ENCODE measurements around the gene ZSCAN21. TPM values are rescaled to one million over a fixed set of nuclear protein-coding genes. Genes with fewer than 3 reads are reported as not detected.

ZSCAN21 gene
- polyA plus RNA-seq, 3 donors: 1.5 to 4.6 (median 4.4) TPM

- no peak for TF ChIP-seq CTCF (IDR thresholded peaks at IDR 0.05)
- peaks cover 0 to 2% (median 0%) of the 10 kb centered on the region in 3 donors for H3K27me3 Mint-ChIP-seq (ENCODE audit: low read depth in 3 of 3)
- H3K4me1 Mint-ChIP-seq: peaks cover 10% of the 10 kb centered on the region
- Histone ChIP-seq H3K27ac (ENCODE audit: low read depth in 1 of 2, low read length in 2 of 2) (no peak overlapping the region), H3K79me2 (ENCODE audit: insufficient read depth, low read length) (peaks cover 12% of the 10 kb centered on the region), H2AFZ (ENCODE audit: insufficient read depth, low read depth, low read length, poor library complexity, severe bottlenecking) (no peak overlapping the region), H3K36me3 (replicated peaks in 1 of 2; ENCODE audit: control insufficient read depth in 1 of 2, insufficient read depth in 2 of 2, low read length in 2 of 2) (peaks cover 14 to 21% of the 10 kb centered on the region in 2 donors), H3K9me3 (replicated peaks in 1 of 2; ENCODE audit: control insufficient read depth in 1 of 2, insufficient read depth in 1 of 2, low read length in 2 of 2) (no peaks in the 10 kb centered on the region), H3K27me3 (ENCODE audit: control insufficient read depth in 2 of 2, insufficient read depth in 2 of 2, low read length in 2 of 2) (no peaks in the 10 kb centered on the region), H3K4me3 (replicated peaks in 1 of 3; ENCODE audit: low read depth in 2 of 3, low read length in 3 of 3) (no peak overlapping the region), H4K20me1 (ENCODE audit: insufficient read depth, low read length) (no peaks in the 10 kb centered on the region), H3K9ac (ENCODE audit: insufficient read depth, low read length, poor library complexity, severe bottlenecking) (no peak overlapping the region), H3K4me2 (replicated peaks; ENCODE audit: extremely low read depth, low read length, poor library complexity, severe bottlenecking) (no peak overlapping the region), H3K4me1 (ENCODE audit: control insufficient read depth in 1 of 2, insufficient read depth in 2 of 2, low read length in 2 of 2) (peaks cover 12 to 14% of the 10 kb centered on the region in 2 donors)
- intact Hi-C loops (cut with micrococcal nuclease): loop anchor here (10.0 kb wide), 2 partner anchors 58 to 138 kb away; partner anchors contain the start of gene TRIM4 (in 2 of the 2)
- WGBS (ENCODE audit: insufficient coverage): 69% methylated on average over 2 of the region's 3 CpGs
- H3K4me3 Mint-ChIP-seq: no peak overlapping the region
- no peaks in the 10 kb centered on the region for H3K9me3 Mint-ChIP-seq
- DNase-seq: peak; percentile 22 to 39 (median 27)
- no peak overlapping the region for H3K27ac Mint-ChIP-seq
- H3K36me3 Mint-ChIP-seq: peaks cover 17 to 20% of the 10 kb centered on the region in 2 donors
These were observed 3.6 kb downstream of the ZSCAN21 start for GRCh38 chr7:100053215-100053614.

GRCh38 chr7:100057006-100057405 is 7.4 kb downstream of the ZSCAN21 start:
- no peaks in the 10 kb centered on the region for H3K4me1 ChIP-seq (ENCODE audit: control insufficient read depth in 1 of 2, insufficient read depth in 2 of 2, low read length in 2 of 2)
- no peaks in the 10 kb centered on the region for H3K27me3 ChIP-seq (ENCODE audit: control insufficient read depth in 2 of 2, insufficient read depth in 2 of 2, low read length in 2 of 2)
- peaks cover 43 to 53% of the 10 kb centered on the region in 2 donors for H3K36me3 Mint-ChIP-seq
- H4K20me1 ChIP-seq (ENCODE audit: insufficient read depth, low read length): no peaks in the 10 kb centered on the region
- no peaks in the 10 kb centered on the region for H3K9me3 ChIP-seq (replicated peaks in 1 of 2; ENCODE audit: control insufficient read depth in 1 of 2, insufficient read depth in 1 of 2, low read length in 2 of 2)
- H2AFZ ChIP-seq (ENCODE audit: insufficient read depth, low read depth, low read length, poor library complexity, severe bottlenecking): no peak overlapping the region
- no peak overlapping the region for H3K4me3 ChIP-seq (replicated peaks in 1 of 3; ENCODE audit: low read depth in 2 of 3, low read length in 3 of 3)
- H3K4me2 ChIP-seq (replicated peaks; ENCODE audit: extremely low read depth, low read length, poor library complexity, severe bottlenecking): no peak overlapping the region
- H3K27ac Mint-ChIP-seq: peak overlapping the region in 1 of 7 donors; percentile 26
- no peak overlapping the region for H3K27ac ChIP-seq (ENCODE audit: low read depth in 1 of 2, low read length in 2 of 2)
- intact Hi-C loops (cut with micrococcal nuclease): loop anchor here (10.0 kb wide), 2 partner anchors 62 to 142 kb away; partner anchors contain the start of gene TRIM4 (in 2 of the 2)
- no peak for DNase-seq
- peaks cover 0 to 1% (median 0%) of the 10 kb centered on the region in 7 donors for H3K9me3 Mint-ChIP-seq
- TF ChIP-seq CTCF (IDR thresholded peaks at IDR 0.05): no peak
- H3K36me3 ChIP-seq (replicated peaks in 1 of 2; ENCODE audit: control insufficient read depth in 1 of 2, insufficient read depth in 2 of 2, low read length in 2 of 2): peaks cover 25 to 54% of the 10 kb centered on the region in 2 donors
- peaks cover 0 to 2% (median 2%) of the 10 kb centered on the region in 3 donors for H3K27me3 Mint-ChIP-seq (ENCODE audit: low read depth in 3 of 3)
- no peaks in the 10 kb centered on the region for H3K79me2 ChIP-seq (ENCODE audit: insufficient read depth, low read length)
- H3K9ac ChIP-seq (ENCODE audit: insufficient read depth, low read length, poor library complexity, severe bottlenecking): no peak overlapping the region
- WGBS (ENCODE audit: insufficient coverage): 95% methylated on average over 10 of the region's 10 CpGs
- no peak overlapping the region for H3K4me3 Mint-ChIP-seq
- no peaks in the 10 kb centered on the region for H3K4me1 Mint-ChIP-seq
